Stimulated activated CD8-positive, alpha-beta memory T cell treated with anti-CD3 and anti-CD28 coated beads, Interleukin-7, amount 100 ng/mL, for 48 hours (primary cell): ENCODE results near the gene HIRA.

Source experiments
- DNase-seq, 2 donors: peaks; one replicate each; pipeline ENCODE4 v3.0.0-alpha.2; 2020; ENCODE audit warnings: low read depth in 1 of 2; ENCODE audit errors: extremely low read depth in 1 of 2

HIRA gene, protein sequence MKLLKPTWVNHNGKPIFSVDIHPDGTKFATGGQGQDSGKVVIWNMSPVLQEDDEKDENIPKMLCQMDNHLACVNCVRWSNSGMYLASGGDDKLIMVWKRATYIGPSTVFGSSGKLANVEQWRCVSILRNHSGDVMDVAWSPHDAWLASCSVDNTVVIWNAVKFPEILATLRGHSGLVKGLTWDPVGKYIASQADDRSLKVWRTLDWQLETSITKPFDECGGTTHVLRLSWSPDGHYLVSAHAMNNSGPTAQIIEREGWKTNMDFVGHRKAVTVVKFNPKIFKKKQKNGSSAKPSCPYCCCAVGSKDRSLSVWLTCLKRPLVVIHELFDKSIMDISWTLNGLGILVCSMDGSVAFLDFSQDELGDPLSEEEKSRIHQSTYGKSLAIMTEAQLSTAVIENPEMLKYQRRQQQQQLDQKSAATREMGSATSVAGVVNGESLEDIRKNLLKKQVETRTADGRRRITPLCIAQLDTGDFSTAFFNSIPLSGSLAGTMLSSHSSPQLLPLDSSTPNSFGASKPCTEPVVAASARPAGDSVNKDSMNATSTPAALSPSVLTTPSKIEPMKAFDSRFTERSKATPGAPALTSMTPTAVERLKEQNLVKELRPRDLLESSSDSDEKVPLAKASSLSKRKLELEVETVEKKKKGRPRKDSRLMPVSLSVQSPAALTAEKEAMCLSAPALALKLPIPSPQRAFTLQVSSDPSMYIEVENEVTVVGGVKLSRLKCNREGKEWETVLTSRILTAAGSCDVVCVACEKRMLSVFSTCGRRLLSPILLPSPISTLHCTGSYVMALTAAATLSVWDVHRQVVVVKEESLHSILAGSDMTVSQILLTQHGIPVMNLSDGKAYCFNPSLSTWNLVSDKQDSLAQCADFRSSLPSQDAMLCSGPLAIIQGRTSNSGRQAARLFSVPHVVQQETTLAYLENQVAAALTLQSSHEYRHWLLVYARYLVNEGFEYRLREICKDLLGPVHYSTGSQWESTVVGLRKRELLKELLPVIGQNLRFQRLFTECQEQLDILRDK

DNA sequence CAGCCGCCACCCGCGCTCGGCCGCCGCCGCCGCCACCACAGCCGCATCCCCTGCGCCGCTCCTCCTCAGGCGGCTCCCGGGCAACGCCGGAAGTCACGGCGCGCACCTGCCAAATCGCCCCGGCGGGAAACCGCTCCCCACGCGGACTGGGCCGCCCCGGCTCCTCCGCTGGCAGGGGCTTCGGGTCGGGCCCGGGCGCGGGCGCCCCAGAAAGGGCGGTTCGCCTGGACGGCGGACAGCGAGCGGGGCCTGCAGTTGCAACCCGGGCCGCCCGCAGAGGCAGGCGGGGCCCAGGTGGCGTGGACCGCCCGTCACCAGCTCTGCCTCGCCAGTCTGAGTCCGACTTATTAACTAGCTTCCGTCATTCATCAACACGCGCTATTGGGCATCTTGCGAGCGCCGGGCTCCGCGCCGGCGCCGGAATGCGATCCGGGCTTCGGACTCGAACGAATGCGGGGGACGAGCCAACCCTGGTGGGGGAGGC, at the start of gene HIRA:
Gene HIRA, minus strand, starts transcription at position 85 of the 484 bp plus-strand sequence. CDS start 257 bp downstream, outside the sequence.
- DNase-seq = peak; percentile 57 to 74

DNA sequence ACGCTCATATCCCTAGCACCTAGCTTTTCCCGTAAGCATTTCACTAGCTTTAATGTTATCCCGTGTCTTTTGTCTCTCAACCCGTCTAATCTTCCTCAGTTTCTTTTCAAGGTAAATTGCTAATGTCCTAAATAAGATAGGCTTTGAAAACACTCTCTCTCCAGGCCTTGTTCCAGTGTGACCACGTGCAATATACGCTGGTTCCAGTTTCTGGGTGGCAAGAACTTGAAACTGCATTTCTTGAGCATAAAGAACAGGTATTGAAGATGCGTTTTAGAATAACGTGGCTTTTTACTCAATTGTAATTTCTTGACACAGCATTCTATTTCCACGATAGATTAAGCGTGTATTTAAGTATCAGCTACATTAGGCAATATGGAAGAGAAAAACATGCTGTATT, 49.3 kb upstream of the HIRA start:
- no peak for DNase-seq

DNA sequence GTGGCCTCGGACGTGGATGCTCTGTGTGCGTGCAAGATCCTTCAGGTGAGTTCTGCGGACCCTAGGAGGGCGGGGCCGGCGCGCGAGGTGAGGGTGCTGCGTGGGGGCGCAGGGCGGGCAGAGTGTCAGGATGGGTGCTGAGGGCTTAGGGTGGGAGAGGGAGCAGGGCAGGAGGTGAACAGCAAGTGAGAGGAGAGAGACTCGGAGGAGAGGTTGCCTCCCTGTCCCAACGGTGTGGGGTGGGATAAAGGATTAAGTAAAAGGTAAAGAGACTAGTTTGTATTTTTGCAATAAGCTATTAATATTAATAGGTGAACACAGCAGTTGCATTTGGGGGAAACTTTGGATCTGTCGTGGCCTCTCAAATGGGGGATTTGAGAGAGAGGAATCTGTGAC, 48.6 kb upstream of the HIRA start:
- DNase-seq = no peak

DNA sequence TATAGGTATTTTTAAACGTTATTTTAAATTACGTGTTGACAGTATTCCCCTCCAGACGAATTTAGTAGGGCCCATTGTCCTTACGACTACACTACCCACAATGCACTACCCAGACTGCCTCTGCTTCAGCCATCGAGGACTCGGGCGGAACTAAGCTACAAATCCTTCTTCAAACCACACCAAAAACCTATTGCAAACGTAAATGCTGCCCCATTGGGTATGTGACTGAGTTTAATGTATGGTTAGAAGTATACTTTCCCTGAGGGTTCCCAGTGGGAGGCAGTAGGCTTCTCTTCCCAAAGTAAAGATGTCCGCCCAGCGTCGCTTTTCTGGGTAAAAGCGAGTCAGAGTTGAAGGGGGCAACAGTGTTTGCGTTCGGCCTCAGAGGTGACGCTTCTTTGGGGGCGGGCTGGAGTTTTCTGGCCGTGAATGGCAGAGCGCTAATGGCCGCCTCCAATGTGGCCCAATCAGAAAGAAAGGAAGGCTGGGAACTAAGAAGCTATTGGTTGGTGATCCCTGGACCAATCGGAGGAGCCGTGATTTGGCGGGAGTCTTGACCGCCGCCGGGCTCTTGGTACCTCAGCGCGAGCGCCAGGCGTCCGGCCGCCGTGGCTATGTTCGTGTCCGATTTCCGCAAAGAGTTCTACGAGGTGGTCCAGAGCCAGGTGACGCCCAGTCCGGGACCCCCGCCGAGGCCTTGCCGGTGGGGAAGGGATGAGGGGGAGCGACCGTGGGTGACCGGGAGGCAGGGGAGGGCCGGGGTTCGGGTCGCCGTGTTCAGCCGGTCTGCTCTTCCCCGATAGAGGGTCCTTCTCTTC, 48.0 kb upstream of the HIRA start, which contains the start of gene CDC45:
Gene CDC45, plus strand, starts transcription at position 566 of the 818 bp plus-strand sequence. Its CDS starts 49 bp downstream, at position 615.
- peak; percentile 85 to 93 for DNase-seq

DNA sequence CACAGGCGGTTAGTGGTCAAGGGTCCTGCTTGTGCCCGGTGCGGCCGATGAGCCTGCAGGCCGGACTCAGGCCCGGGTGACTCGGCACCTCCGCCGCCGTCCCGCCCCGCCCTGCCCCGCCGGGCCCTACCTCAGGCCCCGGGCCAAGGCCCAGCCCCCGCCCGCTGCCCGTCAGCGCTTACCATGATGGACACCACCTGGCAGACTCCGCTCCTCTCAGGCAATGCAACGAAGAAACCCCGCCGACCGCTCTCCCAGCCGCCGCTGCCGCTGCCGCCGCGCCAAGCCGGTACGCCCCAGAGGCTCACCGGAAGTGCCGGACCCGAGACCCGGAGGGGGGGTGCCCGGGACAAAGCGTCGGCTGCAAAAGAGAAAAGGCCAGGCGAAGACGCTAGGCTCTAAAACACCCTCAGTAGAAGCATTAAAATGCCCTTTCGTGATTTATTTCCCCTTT, 47.4 kb upstream of the HIRA start, which contains the start of gene UFD1:
Gene UFD1, minus strand, starts transcription at position 293 of the 454 bp plus-strand sequence. Its CDS starts 108 bp downstream, at position 185.
- peak; percentile 64 to 68 for DNase-seq

DNA sequence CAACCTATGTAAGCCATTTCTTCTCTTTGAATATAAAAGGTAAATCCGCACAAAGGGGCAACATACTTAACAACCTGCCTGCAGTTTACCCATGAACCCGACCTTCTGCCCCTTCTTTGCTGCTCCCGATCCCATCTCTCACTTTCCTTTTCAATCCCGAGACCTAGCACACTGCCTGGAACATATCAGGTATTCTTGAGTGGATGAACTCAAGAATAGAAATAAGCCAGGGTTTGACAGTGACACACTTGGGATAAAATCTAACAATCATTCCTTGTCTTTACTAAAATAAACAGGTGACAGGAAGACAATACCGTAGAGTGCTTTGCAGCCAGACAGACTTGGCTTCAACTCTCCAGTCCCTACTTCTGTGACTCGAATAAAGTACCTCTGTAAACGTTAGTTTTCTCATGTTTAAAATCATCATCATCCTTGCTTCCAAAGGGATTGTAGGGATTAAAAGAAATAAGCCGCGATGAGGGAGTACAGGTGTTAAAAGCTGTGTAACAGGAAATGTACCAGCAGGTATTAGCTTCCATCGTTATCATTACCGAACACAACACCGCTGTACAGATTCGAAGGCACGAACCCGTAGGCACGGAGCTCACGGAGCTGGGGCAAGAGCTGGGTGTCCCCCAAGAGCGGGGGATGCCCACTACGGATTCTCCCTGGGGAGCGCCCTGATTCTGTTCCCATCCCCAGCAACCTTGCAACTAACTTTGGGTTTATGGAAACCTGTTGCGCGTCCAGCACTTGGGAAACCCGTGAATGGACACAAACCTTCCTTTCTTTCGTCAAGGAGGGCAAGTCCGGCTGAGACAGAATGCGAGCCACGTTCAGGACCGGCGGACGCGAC, 46.7 kb upstream of the HIRA start:
- DNase-seq = no peak

DNA sequence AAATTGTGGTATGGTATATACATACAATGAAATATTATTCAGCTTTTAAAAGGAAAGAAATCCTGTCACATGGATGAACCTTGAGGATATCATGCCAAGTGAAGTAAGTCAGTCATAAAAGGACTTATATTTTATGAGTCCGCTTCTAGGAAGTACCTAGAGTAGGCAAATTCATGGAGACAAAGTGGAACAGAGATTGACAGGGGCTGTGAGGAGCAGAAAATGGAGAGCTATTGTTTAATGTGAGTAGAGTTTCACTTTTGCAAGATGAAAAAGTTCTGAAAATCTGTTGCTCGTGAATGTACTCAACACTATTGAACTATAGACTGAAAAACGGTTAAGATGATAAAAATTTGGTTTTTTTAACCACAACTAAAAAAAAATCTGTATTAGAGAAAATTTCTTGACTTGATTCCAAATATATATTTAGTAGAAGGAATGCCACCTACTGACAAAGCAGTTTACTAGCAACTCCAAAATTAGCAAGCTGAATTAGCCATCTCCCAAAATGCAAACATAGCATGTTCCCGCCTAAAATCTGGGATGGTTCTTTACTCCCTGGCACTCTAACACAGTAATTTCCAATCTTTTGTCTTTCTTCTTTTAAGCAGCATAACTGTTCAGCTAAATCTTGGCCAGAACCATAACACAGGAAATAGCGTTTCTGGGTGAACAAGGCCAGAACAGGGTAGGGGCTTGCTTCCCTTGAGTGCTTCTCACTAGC, 46.0 kb upstream of the HIRA start:
- DNase-seq = no peak

DNA sequence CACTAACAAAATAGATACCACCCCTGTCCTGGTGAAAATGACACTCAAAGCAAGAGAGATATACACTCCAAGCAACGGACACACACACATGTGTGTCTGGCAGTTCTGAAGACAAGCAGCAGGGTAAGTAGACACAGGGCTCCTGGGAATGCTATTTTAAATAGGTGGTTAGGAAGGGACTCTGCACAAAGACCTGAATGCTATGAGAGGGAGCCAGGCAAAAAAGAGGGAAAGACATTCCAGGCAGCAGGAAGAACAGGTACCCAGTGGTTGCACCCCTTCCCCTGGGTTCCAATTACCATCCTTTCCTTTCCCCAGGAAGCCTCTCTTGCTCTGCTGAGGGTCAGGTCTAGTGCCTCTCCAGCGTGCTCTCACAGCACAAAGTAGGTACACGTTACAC, 44.5 kb upstream of the HIRA start:
- no peak for DNase-seq

DNA sequence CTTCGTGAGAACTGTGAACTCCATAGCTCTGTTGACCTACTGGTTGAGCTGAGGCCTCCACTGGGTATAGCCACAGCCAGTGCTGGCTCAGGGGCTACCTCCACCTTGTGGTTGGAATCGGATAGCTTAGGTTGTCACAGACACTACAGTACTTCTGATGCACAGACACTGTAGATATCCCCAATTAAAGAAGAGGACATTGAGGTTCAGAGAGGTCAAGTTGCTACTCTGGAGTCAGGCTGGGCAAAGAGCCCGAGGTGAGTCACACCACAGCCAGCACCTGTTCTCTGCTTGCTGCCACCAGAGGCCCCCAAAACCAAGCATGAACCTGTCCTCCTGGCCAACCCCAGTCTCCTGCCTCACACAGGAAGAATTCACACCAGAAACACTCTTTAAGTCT, 42.0 kb upstream of the HIRA start:
- DNase-seq = no peak

DNA sequence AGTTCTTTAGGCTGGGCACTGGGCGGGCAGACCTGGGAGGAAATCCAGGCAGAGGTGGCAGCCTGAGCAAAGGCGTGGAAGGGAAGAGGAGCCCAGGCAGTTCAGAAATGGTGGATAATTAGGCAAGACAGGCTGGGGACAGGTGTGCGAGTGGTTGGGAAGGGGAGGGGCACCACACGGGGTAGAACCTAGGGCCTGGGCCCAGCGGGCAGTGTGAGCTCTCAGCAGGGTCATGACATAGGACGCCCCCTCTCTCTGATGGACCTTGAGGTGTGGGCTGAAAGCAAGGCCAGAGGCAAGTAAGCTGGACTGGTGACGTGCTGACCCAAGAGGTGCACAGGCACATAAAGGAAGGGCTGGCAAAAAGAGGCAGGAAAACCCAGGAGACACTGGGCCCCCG, 40.7 kb upstream of the HIRA start:
- no peak for DNase-seq

DNA sequence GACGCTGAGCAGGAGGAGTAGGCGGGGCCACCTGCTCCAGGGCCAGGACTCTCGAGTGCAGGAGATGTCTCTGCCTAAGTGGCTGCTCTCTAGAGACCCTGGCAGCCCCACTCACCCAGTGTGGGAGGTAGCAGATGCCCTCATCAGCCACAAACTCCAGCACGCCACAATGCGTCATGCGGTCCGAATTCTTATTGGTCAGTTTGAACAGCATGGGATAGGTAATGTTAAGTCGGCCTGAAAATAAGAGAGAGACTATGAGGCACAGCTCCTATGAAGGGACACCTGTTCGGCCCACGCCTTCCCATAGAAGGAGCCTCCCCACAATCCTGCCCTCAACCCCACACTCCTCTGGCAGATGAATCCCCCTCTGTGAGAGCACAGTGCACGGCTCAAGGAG, 40.0 kb upstream of the HIRA start:
- DNase-seq = no peak

DNA sequence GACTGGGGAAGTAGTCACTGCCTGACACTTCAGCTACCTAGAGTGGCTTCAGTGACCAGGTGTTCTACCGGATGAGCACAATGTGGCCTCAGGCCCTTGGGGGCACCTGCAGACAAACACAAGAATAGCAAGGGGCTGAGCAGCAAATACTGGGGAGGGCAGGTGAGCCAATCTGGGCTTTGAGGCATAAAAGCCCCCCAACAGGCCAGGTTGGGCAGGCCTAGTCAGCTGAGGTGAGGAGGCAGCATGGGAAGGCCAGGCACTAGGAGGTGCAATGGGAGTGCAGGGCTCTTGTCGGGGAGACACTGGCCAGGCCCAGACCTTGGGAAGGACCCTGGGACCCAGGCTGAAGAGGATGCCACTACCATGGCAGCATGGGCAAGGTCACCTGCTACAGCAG, 38.5 kb upstream of the HIRA start:
- DNase-seq = no peak

DNA sequence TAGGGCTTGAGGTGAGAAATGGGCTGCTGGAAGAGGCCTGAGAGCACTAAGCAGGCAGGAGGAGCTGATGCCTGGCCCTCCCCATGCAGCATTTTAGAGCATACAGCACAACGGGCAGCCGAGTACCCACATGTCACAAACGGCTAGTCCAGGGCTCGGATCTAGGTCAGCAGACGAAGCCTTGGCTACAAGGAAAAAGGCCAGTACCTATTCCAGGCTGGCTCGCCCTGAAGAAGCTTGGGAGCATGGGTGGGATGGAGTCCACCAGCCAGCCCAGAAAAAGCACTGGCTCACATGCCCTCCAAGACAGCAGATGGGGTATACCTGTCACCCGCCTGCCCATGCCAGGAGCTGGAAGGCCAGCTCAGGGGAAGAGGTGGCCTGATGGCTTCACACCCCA, 37.9 kb upstream of the HIRA start:
- no peak for DNase-seq

DNA sequence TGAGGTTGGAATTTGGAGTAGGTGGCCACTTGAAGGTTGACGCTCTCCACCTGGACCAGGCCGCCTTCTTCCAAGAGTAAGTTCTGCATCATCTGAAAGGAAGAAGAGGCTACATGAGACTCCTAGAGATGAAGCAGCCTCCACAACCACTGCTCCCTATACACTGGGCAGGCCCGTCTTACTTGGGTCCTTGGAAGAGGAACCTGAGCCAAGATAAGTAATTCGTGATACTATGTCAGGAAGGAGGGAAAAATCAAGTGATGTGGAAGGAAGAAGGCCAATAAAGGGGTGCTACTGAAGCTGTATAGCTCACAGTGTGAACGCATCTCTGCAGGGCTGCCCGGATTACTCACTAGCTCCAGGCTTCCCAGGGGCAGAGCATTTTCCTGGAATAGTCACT, 36.4 kb upstream of the HIRA start:
- DNase-seq = no peak

DNA sequence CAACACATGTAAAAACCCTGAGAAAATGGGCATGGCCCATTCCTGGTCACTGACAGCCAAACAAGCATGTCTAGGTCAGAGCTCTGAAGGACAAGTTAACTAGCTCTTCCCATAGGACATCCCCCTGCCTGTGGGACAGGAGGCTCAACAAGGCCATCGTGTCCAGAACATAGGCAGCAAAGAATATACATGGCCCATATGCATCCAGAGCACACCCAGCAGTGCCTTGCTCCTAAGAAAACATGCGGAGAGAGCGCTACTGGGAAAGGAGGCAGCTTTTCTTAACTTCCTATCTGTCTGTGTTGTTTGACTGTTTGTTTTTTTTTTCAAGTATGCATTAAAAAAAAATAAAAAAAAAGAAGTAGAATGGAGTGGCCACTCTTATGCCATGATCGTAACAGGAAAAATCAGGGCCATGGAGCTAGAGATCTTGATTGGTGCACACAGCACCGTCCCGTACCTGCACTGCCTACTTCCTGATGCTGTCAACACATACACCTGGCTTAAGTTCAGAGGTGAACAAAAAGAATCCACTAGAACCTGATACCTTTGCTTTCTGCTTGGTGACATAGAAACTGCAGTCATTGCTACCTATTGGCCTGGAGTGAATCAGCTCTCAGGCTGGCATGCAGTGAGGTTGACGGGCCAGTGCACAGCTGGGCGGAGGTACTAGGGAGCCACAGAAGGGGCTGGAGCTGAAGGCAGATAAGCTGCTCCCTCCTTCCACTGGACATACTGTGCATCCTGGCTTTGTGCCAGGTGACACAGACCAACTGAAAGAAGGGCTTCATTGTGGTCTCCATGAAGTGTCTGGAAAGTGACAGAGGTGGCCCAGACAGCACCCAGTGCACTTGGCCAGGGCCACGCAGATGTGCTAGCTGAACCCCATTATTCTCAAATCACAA, 35.6 kb upstream of the HIRA start:
- no peak for DNase-seq

DNA sequence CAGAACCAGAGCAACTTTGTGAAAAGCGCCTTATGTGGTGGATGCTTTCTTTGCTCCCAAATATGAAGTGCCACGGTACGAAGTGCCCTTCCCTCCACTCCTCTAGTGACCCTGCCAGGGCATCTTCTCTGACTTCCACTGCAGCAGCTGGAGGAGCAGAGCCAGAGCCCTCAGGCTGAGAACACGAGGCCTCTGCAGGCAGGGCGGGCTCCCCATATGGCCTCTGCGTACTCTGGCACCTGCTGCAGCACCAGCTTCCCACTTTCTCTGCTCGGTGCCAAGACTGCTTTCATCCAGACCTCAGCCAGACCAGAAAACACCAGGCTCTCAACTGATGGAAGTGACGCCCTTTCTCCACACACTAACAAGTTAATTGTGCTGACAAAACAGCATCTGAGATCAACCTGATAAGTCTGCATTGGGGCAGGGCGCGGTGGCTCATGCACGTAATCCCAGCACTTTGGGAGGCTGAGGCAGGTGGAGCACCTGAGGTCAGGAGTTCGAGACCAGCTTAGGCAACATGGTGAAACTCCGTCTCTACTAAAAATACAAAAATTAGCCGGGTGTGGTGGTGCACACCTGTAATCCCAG, 34.7 kb upstream of the HIRA start:
- no peak for DNase-seq

DNA sequence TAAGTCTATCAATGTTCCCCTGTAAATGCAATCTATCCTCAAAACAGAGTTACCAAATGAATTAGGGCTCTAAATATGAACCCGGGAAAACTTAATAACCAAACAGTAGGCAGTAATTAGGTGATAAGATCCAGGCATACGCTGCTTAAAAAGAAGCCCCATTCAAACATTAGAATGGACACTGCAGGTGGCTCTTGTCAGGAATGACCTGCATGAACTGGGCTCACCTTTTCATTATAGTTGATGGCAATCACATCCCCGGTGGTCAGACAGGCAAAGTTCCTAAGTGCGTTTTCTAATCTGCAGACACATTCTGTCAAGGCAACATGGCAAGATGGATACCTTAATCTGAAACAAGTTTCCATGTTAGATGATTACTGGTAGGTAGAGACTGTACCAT, 33.4 kb upstream of the HIRA start:
- DNase-seq = no peak
